Activated T-cell treated with anti-CD3 and anti-CD28 coated beads for 4 hours (primary cell): ENCODE measurements around the gene CWC22.
"Not testable (repeated sequence)": the region's sequence is repeated elsewhere in the genome, so short reads cannot be mapped to it uniquely, and the experiment has no call there.

ENCODE experiments used
- DNase-seq: peaks from one replicate; pipeline ENCODE4 v3.0.0-alpha.2; 2020

CWC22 gene

GRCh38 chr2:180006781-180007579 lies at the start of gene CWC22:
TSS of gene CWC22 (minus strand) at chr2:180007297. CDS start at chr2:179993341, 13,956 bp downstream.
- DNase-seq: peak; percentile 82

DNA sequence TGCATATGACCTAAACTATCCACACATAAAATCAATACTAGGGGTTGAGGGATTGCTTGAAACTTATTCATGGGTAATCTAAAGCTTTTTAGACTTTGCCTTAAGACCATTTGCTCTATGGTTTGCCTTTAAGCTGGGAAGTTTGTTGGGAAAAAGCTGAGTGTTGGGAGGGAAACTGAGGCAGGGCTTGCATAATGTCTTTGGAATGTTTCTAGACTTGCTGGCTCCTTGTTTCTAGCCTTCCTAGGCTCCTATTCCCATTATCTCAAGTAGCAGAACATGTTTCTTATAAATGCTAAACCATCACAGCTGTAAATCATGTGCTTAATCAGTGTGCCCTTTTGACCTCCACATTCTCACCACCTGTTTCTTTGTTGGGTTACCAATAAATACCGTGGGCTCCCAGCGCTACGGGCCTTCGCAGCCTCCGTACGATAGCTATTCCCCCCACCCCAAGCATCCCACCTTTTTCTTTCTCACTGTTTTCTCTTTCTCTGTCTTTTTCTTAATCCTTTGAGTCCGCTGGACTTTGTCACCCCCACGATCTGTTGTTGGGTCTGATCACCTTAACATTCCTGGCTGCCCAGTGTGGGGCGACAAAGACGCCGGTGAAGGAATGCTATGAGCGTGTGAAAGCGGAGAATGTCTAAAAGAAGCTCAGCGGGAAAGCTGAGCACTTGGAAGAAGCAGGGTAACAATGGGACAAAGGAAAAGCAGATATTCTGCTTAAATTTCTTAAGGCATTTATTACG lies 49.4 kb upstream of the CWC22 start:
- no peak for DNase-seq

DNA sequence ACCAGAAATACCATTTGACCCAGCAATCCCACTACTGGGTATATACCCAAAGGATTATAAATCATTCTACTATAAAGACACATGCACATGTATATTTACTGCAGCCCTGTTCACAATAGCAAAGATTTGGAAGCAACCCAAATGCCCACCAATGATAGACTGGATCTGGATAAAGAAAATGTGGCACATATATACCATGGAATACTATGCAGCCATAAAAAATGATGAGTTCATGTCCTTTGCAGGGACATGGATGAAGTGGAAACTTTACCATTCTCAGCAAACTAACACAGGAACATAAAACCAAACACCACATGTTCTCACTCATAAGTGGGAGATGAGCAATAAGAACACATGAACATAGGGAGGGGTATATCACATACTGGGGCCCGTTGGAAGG lies 47.5 kb upstream of the CWC22 start:
- not testable (repeated sequence) for DNase-seq

GRCh38 chr2:180050246-180050645 lies 43.1 kb upstream of the CWC22 start:
- no peak for DNase-seq

- no peak for DNase-seq
These were observed 41.2 kb upstream of the CWC22 start for GRCh38 chr2:180048251-180048650.

- no peak for DNase-seq
These were observed 39.7 kb upstream of the CWC22 start for GRCh38 chr2:180046776-180047175.

- no peak for DNase-seq
These were observed 39.1 kb upstream of the CWC22 start for GRCh38 chr2:180046202-180046601.

GRCh38 chr2:180040146-180040925 lies 33.2 kb upstream of the CWC22 start:
- DNase-seq: no peak

- DNase-seq: no peak
These were observed 31.9 kb upstream of the CWC22 start for GRCh38 chr2:180038997-180039396.

- no peak for DNase-seq
These were observed 27.1 kb upstream of the CWC22 start for GRCh38 chr2:180033993-180034894.

- no peak for DNase-seq
These were observed 22.5 kb upstream of the CWC22 start for GRCh38 chr2:180029575-180029974.

DNA sequence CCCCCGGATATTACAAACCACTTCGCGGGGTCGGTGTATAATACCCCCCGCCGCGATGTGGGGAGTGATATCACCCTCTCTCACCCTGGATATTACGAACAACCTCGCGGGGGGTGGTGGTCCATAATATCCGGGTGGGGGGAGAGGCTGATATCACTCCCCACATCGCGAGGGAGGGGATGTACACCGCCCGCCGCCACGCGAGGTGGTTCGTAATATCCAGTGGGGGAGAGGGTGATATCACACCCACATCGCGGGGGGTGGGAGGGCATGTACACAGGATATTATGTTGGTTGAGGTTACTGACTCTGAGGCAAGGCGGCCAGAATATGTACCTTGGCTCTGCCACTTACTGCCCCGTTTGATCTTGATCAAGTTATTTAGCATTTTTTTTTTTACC lies 14.8 kb upstream of the CWC22 start:
- no peak for DNase-seq

GRCh38 chr2:180017784-180018183 lies 10.7 kb upstream of the CWC22 start:
- DNase-seq: no peak

- DNase-seq: no peak
These were observed 9.8 kb upstream of the CWC22 start for GRCh38 chr2:180016937-180017336.

- no peak for DNase-seq
These were observed 9.0 kb upstream of the CWC22 start for GRCh38 chr2:180015951-180016709.

GRCh38 chr2:180012523-180012922 lies 5.4 kb upstream of the CWC22 start:
- no peak for DNase-seq

DNA sequence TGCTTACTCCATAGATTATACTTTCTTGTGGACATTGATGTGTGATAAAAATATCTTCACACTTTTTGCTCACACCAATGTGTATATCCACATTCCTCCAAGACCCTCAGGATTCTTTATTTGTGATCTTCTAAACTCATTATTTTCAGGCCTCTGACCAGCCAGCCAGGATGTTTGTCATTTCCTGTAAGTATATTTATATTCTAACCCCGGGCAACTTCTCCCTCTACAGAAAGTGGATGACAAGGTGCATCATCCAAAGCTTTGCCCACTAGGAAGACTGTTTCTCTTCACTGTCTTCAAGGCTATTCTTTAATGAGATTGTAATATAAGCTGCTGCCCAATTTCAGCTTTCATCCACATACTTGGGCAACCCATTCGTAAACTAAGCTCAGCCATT lies 3.6 kb upstream of the CWC22 start:
- DNase-seq: no peak

GRCh38 chr2:180006231-180006630 lies 866 bp downstream of the CWC22 start:
- DNase-seq: no peak

- not testable (repeated sequence) for DNase-seq
These were observed 1.6 kb downstream of the CWC22 start for GRCh38 chr2:180005465-180005864.

DNA sequence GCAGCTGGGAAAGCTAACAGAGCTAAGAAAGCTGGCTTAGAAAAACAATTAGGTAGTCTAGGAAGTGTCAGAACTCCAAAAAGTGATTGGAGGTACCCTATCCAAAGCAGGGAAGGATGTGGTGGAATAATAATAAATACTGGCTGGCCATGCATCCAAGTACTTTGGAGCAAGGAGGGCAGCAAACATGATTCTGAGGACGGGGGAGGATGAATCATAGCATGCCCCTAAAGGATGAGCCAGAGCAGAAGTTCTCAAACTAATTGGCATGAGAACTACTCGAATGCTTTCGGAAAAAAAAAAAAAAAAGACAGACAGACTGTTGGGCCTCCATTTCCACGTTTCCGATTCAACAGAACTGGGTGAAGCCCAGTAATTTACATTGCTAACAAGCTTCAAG lies 2.4 kb downstream of the CWC22 start:
- no peak for DNase-seq

GRCh38 chr2:180003559-180003958 lies 3.5 kb downstream of the CWC22 start:
- DNase-seq: no peak

DNA sequence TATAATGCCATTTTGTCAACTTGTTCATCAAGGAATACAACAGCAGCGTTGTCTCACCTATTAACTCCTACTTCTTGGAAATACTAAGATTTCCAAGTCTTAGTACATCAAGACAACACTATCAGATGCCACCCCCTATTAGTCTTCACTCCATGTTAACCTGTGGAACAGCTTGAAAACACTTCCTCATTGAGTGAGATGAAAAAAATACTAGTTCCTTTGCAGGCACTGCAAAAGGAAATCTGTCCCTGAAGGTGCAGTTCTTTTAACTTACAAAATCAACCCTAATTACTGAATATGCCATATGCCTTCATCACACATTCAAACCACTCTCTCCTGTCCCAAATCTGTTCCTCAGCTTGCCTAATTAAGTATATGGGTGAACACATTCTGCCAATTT lies 4.0 kb downstream of the CWC22 start:
- no peak for DNase-seq
